Hematopoietic multipotent progenitor cell treated with erythropoietin and hydrocortisone succinate and interleukin-3 and kit ligand, for 8 days (in vitro differentiated cells): ENCODE results near the gene NXPH4.

Experiments used
- DNase-seq: peaks from one replicate; pipeline ENCODE4 v3.0.0-alpha.2; 2015

The NXPH4 gene

DNA sequence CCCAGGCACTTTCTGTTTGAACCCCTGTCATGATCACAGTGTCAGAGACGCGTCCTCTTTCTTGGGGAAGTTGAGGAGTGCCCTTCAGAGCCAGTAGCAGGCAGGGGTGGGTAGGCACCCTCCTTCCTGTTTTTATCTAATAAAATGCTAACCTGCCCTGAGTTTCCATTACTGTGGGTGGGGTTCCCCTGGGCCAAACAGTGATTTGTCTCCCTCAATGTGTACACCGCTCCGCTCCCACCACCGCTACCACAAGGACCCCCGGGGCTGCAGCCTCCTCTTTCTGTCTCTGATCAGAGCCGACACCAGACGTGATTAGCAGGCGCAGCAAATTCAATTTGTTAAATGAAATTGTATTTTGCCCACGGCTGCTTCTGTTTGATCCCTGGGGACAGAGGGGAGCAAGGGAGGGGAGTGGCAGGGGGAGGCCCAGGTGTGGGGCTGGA lies 18.0 kb downstream of the NXPH4 start:
- no peak for DNase-seq

DNA sequence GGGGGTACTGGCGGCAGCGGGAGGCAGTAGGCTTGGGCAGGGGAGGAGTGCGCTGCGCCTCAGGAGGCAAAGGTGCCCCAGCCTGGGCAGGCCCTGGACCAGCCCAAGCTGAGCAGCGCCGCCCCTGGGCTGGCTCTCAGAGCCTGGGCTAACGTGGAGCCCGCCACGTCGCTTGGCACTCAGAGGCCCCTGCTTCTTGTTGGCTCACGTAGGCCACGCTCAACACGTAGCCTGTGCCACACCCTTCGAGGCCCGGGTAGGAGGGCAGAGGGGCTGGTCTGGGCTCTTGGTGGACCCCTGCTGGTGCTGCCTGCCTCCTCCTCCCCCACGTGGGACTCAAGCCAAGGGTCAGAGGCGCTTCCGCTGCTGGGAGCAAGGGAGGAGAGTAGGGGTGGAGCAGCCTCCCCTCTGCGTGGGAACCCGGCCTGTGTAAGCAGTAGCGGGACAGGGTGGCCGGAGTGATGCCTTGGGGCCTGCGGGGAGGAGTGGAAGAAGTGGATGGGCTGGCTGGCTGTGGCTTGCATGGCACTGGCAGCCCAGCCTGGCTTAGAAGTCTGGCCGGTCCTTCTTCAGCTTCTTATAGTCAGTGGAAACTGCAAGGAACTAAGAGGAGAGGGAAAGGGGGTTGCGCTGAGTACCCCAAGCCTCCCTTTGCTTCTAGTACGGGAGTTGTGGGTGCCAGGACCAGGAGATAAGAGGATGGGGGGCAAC lies 18.6 kb downstream of the NXPH4 start:
- no peak for DNase-seq

DNA sequence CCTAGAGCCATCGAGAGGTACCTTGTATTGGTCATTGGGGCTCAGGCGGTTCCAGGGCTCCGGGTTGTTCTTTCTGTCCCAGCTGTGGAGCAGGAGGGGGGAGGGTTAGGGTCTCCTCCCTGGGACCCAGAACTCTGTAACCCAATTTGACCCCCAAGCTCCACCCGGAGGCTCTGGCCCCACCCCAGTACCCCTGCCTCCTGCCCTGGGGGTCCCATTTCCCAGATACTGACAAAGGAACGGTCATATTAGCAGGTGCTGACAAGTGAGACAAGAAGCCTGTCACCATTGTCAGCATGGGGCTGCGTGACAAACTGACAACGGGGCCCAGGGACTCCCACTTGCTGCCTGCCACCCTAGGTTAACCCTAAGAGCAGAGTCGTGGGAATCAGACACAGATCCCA lies 19.1 kb downstream of the NXPH4 start:
- no peak for DNase-seq

DNA sequence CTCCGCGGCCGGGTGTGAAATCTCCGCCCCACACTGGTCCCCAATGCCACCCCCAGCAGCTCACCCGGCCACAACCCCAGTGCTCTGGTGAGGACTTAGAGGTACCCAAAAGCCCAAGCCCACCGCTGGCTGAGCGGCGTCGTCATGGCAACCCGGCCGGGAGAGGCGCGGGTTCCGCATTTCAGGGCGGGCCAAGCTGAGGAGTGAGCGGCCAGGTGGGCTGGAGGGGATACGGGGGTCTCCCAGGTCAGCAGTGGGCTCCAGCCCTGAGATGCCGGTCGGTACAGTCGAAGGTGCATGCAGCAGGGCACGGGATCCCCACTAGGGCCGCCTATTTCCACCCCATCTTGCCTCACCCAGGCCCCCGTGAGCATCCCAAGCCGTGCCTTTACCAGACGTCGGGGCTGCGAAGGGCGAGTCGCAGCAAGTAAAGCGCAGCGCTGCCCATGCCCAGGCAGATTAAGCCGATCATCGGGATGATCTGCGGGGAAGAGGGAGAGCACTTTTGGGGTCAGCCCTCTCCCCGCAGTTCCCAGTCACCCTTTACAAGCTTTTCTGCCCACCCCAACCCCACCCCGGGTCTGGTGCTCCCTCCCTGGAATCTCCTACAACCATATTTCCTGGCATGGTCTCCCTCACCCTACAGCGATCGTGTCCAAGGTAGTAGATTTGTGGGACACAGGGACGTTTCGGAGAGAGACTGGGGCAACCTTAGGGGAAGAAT lies 19.8 kb downstream of the NXPH4 start:
- DNase-seq = no peak

DNA sequence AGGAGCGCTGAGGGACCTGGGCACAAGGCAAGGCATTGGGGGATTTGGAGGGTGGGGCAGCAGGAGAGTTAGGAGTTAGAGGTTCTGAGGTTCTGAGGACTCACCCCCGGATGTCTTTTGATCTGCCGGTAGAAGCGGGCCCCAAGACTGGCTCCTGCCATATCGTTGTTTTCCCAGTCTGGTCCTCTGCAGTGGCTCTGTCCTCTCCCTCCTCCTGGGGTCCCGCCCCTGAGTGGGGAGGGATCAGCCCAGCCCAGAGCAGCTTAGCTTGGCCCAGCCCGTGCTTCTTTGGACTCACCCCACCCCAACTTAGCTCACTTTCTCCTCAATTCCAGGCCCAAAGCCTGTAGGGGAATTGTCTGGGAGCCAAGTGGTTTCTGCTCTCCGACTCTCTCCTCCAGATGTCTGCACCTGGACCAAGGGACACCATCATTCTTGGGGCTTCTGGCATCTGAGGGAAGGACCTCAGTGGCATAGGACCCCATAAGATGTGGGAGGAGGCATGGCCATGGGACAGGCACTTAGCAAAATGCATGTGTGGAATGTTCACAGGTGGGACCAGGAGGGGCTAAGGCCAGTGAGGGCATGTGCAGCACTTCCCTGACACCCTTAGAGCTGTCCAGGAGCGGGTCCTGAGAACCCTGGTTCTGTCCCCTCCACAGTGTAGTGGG lies 20.5 kb downstream of the NXPH4 start:
- DNase-seq = no peak

DNA sequence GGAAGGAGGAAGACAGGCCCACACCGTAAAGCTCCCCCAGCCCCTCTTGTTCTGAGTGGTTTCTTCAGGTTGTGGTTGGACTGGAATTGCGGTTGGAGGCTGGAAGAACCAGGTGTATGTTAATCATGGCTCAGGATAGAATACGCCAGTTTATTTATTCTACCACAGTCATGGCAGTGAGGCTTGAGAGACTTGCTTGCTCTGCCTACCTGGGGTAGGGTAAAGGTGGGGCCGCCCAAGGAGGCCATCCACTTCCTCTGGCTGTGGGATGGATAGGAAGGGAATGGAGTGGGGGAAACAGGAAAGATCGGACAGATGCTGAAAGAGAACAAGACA lies 21.0 kb downstream of the NXPH4 start:
- no peak for DNase-seq

DNA sequence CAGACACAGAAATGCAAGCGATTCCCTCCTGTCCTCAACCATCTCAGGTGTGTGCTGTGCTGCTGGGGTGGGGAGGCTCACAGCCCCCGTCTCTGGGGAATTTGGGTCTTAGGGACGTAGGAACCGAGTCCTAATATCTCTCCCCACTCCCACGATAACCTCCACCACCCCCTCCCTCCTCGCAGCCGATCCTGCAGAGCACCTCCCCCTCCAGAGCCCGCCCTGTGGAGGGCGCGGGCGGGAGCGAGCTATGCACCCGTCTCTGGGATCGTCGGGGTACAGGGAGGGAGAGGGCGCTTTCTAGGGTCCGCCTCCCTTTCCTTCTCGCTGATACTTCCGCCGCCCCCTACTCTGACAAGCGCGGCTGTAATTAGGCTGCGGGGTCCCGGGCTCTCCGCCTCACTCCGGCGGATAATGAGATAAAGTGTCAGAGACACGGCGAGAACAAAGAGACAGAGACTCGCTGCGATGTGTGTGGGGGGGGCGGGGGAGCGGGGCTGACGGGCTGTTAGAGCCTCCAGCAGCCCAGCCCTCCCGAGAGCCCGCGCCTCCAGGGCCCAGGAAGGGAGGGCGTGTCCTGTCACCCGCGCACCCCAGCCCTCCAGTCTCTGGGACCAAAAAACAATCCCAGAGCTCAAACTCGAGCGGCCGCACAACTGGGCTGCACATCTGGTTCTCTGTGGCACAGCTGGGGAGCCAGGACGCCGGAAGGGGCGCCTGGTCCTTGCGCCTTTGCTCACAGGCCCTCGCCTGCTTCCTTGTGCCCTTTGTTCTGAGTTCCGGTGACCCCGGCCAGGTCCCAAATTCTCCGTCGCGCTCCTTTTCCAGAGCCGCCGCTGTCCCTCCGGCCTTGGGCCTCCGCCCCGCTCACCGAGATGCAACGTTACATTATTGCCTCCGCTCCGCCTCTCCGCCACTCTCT lies 21.6 kb downstream of the NXPH4 start:
- no peak for DNase-seq

DNA sequence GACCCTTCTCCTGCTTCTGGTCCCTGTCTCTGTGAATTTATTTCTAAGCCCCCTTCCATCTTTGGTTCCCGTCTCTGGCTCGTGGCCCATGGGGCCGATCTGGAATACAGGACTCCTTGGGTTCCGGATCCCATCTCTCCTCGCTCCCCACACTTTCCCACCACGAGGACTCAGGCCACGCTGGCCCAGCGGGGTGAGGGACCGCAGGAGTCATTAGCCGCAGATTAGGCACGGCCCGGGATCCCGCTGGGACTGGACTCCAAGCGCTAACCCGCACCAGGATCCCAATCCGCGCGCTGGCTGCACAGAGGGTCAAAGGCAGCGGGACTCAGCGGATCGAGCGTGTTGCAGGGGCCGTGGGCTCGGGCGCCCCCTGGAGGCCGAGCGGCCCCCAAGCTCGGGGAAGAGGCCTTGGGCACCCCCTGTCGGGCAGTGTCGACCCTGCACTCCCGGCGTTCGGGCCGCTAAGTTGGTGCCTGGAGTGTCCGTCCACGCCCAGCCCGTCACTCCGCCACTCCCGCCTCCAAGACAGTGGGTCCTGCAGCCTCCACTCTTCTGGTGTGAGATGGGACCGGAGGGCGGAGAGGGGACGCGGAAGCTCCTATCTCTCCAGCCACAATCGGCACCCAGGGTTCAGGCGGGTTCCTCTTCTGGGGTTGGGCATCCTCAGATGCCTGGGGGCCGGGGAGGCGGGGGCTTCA lies 22.4 kb downstream of the NXPH4 start:
- peak; percentile 85 for DNase-seq

DNA sequence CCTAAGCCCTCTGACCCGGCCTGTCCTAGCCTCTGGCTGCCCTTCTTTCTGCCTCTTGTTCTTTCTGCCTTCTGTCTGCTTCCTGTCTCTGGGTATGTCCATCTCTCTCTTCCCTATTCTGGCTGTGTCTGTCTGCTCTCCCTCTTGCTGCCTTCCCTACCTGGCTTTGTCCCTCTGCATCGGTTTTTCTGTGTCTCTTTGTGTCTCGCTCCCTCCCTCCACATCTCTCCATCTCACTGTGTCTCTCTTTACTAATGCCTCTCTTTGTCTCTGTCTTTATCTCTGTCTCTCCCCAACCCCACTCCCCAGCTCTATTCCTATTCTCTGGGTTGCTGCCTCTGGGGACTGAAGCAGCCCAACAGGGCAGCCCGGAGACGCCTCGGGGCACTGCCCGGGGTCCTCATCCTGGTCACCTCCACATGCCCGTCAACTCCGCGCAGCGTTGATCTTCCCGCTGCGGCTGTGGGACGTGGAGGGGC lies 23.0 kb downstream of the NXPH4 start:
- DNase-seq = no peak

DNA sequence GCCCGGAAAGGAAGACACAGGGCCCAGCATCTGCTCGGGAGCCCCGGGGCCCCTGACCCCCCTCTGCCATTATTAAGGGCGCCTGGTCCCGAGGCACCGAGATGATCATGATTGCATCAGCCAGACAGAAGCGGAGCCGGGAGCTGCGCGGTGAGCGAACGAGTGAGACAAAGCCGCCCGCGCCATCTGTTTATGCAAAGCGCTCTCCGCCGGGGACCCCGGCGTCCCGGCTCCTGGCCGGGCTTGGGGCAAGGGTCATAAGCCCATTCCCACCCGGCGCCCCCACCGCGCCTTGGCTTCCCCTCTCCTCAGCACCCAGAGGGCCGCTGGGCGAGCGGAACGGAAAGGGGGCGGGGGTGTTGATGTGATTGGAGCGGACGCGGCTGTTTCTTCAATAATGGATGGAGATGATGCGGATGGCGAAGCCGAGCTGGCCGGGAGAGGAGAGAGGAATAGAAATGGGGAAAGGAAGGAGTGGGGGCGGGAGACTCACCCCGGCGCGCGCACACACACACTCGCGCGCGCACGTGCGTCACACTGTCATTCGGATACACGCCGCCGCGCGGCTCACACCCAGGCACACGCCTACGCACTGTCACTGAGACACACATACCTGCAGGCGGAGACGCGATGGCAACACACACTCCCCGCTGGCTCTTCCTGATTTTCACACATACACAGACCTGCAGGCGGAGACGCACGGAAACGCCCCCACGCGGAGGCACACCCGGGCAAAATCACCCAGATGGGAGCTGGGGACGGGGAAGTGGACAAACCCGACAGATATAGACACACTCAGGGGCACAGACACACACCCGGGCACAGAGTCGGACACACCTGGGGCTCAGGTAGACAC lies 23.7 kb downstream of the NXPH4 start:
- DNase-seq = peak; percentile 27

DNA sequence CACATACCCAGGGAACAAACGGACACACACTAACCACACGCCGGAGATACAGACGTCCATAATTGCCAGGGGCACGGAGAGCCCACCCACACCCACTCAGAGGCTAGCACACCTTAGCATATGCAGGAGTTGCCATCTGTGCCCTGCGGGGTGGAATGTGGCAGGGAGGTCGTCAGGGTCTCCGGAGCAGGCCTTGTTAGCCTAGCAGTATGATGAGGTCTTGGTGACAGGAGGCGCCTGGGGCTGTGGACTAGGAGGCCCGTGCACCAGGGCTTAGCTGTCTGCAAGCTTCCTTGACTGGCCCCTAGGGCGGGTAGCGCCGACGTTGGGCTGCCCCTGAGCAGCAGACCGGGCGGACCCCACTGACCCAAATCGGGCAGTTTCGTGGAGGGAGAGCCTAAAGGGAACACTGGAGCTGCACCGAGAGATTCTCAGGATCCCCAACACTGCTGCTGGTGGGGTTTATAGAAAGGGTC lies 24.4 kb downstream of the NXPH4 start:
- no peak for DNase-seq

DNA sequence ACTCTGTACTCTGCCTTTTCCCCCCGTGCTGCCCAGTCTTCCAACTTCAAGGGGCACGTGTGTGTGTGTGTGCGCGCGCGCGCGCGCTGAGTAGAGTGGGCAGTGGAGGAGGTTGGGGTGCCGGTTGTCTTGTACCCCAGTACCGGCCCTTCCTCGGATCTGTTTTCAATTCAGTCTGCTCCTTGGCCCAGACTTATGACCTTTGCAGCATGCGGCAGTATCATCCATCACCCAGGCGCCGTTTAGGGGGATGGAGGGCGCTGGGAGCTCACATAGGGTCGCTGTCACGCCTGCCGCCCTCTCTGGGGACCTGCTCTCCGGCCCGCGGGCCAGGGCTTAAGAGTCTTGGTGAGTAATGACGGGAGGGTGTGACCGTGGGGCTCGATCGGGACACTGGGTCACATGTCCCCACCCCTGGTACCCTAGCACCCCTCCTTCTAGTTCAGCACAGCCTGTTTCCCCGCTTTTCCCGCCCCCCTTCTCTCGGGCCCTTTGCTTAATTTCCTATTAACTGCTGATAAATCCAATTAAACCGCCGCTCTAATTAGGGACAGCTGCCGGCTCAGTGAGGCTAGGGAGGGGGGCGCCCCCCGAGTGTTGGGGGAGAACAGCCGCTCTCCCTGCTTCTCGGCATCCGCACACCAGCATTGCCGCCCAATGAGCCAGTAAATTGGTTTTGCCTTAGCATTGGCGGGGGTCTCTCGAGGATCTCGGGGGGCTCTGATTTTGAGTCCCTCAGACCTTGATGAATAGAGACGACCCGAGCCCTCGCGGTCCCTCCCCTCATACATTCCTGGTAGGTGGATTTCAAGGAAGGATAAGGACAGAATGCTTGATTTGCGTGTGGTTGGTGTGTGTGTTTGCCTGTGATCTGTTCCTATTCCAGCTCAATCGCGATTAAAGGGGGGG lies 25.1 kb downstream of the NXPH4 start:
- no peak for DNase-seq

DNA sequence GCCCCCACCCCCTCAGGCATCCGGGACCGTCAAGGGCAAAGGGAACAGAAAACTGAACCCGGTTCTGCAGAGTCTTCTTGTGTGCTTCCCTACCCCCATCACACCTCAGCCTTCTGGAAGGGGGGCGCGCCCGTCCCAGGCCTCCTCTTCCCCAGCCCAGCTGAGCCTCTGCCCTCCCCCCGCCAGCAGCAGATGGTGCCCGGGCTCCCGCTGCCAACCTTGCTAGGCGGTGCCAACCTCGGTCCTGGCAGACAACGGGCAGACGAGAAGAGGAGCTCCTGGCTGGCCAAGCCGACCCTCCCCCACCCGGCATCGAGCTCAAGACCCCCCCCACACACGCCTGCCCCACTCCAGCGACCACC lies 25.7 kb downstream of the NXPH4 start:
- no peak for DNase-seq

DNA sequence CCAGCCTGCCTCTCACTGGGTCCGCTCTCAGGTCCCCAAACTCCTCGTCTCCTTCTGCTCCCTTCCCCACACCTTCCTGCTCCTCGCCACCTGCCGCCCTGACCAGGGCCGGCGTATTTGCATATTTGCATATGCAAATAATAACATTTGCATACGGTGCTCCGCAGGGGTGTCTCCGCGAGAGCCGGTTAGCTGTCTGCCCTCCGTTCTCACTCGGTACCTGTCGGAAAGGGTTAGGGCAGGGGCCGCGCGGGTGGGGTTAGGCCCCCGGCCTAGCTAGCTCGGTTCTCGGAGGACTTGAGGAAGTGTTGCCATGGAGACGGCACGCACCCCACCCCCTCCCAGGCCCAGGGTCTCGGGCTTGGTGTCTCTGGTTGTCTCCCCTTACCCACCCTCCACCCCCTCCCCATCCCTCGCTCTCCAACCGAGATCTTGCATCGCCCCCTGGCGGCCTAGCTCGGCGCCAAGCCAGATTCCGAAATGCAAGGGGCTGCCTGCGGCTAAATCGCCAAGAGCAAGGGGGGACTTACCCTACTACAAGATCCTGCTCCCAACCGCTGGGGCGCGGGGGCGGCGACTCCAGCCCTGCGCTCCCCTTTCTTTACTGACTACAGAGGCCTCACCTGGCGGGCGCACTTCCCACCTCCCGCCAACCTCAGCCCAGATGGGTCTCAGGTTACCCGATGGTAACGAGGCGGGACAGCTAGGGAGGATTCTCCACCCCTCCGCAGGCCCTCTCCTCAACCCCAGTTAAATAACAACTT lies 26.3 kb downstream of the NXPH4 start:
- peak; percentile 61 for DNase-seq

DNA sequence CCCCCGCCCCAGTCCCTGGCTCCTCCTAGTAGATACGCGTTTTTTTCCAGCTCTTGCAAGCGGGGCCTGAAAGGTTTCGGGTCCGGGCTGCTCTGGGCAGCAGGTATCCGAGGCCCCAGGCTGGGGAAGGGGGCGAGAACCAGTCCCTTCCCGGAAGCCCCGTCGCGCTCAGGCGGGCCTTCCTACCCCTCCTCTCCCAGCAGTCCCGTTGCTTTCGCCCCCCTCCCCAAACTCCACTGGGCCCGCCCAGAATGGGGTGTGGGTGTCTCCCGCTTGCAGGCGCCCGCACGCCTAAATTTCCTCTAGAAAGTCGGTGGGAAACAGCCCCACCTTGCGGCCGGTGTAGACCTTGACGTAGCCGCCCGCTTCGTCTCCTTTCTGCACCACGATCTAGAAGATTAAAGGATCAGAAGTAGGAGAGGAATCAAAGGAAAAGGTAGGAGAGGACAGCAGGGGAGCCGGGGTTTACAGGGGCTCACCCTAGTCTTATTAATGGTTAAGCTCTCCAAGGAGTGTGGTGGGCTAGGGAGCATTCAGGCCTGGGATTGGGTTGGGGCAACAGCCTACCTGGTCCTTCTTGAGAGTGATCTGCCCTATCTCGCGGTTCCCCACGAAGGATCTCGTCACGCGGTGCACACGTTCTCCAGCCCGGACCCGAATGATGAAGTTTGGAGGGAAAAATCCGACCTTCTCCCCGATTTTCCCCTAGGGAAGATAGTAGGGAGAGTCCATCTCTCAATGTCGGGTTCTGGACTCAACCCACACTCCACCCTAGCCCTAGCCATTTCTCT lies 27.1 kb downstream of the NXPH4 start:
- peak; percentile 81 for DNase-seq

DNA sequence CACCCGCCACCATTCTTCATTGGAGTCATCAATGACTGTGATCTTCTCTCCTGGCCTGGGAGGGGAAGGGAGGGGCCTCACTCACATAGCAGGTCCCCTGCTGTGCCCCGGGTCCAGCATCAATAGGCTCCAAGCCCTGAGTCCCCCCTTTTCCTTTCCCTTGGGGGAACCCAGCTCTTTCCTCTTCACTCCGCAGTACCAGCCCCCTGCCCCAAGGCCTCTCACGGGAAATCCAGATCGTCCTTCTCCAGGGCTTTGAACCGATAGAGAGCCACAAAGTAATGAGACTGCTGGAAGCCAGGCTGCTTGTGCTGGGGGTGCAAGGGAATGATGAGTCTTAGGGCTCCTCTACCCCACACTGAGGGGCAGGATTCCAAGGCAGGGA lies 27.7 kb downstream of the NXPH4 start:
- DNase-seq = no peak

DNA sequence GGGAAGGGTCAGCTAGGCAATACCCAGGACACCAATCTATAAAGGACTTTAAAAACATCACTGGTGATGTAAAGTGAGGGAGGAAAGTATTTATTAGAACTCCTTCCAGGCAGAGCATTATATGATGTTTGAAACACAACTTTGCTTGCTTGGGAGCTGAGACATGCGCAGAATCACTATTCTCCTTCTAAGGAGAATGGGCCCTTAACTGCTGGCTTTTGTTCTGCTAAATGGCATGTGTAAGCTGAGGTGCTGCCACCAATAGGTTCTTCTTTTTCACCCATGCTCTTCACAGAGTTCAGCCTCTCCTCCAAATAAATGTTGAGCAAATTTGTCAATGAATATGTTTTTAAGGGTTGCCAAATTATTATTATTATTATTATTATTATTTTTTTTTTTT lies 30.4 kb downstream of the NXPH4 start:
- no peak for DNase-seq

DNA sequence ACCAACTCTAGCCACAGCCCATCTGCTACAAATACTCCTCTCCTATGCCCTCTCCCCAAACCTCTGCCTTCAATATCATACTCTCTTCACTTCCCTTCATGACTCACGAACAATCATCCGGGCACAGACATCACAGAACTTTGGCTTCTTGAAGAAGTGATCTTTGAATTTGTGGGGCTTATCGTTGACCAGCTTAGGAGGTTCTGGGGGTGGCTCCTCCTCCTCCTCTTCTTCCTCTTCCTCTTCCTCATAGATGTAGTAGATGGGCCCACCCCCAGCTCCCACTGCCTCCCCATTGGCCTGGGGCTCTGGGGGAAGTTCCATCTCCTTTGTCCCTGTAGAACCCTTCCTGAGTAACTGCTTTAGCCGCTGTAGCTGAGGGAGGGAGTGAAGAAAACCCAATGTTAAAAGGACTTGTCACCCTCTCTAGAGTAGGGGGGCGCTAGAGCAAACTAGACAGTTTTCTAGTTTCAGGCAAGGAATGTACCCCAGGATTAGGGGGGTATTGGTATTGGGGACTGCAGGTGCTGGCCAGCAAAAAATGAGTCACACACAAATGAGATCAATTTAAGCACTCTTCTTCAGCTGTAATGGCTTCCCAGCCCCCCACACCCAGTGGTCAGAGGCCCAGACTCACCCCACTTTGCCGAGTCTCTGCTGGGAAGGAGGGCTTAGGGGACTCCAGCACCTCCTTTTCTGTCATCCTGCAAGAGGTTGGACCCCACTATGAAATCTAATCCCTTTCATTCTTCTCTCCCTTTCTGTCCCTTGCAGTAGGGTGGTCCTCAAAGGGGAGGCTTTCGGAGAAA lies 32.5 kb downstream of the NXPH4 start:
- DNase-seq = peak; percentile 79
